IMR-90 (cell line): ENCODE measurements around the gene CILP.
A peak's percentile ranks its signal among the peaks of the same experiment; 100 is the strongest.

ENCODE experiments used
- BHLHE40 ChIP-seq: fragments of 150-350 bp; IDR thresholded peaks from 2 replicates; pipeline ENCODE4 v1.6.1; 2016; ENCODE audit warnings: mild to moderate bottlenecking, low read depth, low read length
- CEBPB ChIP-seq: IDR thresholded peaks from 2 replicates; pipeline ENCODE4 v1.6.1; 2012; ENCODE audit warnings: low read depth, low read length, improper control_type of control experiment
- FOS ChIP-seq: fragments of 150-350 bp; IDR thresholded peaks from 2 replicates; pipeline ENCODE4 v1.6.1; 2016; ENCODE audit warnings: low read depth, low read length
- MAFK ChIP-seq: IDR thresholded peaks from 2 replicates; pipeline ENCODE4 v1.6.1; 2012; ENCODE audit warnings: low read depth, low read length, improper control_type of control experiment
- MAZ ChIP-seq: IDR thresholded peaks from 2 replicates; pipeline ENCODE4 v1.6.1; 2012; ENCODE audit warnings: low read depth, mild to moderate bottlenecking, low read length, improper control_type of control experiment, moderate library complexity, borderline replicate concordance
- MXI1 ChIP-seq: IDR thresholded peaks from 2 replicates; pipeline ENCODE4 v1.6.1; 2012; ENCODE audit warnings: low read depth, mild to moderate bottlenecking, low read length, moderate library complexity, borderline replicate concordance
- NFE2L2 ChIP-seq: fragments of 150-350 bp; IDR thresholded peaks from 2 replicates; pipeline ENCODE4 v1.6.1; 2016; ENCODE audit warnings: low read depth, mild to moderate bottlenecking, low read length
- POLR2A ChIP-seq: IDR thresholded peaks from 2 replicates; pipeline ENCODE4 v1.6.1; 2012; ENCODE audit warnings: mild to moderate bottlenecking, low read depth, low read length
- RAD21 ChIP-seq: IDR thresholded peaks from 2 replicates; pipeline ENCODE4 v1.6.1; 2012; ENCODE audit warnings: low read length, improper control_type of control experiment
- RFX5 ChIP-seq: IDR thresholded peaks from 2 replicates; pipeline ENCODE4 v1.8.0; 2012; ENCODE audit warnings: low read depth, mild to moderate bottlenecking, low read length, moderate library complexity
- SMC3 ChIP-seq: fragments of 150-350 bp; IDR thresholded peaks from 2 replicates; pipeline ENCODE4 v1.6.1; 2016; ENCODE audit warnings: low read depth, mild to moderate bottlenecking, antibody characterized with exemption, low read length, moderate library complexity
- TF ChIP-seq, protein P1 (sequence below): conservative IDR thresholded peaks from 2 replicates; pipeline ENCODE4 v1.5.1; 2012; ENCODE audit warnings: mild to moderate bottlenecking, low read depth, low read length, improper control_type of control experiment
- TF ChIP-seq, protein P2 (sequence below): fragments of 150-350 bp; IDR thresholded peaks from 2 replicates; pipeline ENCODE4 v1.6.1; 2017; ENCODE audit warnings: mild to moderate bottlenecking, antibody characterized with exemption, low read length, low read depth
- TF ChIP-seq, protein P3 (sequence below): fragments of 150-350 bp; IDR thresholded peaks from 2 replicates; pipeline ENCODE4 v1.6.1; 2016; ENCODE audit warnings: low read depth, mild to moderate bottlenecking, low read length, moderate library complexity, borderline replicate concordance

GRCh38 chr15:65184868-65185717, 26.2 kb downstream of the CILP start, which contains the start of gene CLPX:
- TF ChIP-seq, protein P1, sequence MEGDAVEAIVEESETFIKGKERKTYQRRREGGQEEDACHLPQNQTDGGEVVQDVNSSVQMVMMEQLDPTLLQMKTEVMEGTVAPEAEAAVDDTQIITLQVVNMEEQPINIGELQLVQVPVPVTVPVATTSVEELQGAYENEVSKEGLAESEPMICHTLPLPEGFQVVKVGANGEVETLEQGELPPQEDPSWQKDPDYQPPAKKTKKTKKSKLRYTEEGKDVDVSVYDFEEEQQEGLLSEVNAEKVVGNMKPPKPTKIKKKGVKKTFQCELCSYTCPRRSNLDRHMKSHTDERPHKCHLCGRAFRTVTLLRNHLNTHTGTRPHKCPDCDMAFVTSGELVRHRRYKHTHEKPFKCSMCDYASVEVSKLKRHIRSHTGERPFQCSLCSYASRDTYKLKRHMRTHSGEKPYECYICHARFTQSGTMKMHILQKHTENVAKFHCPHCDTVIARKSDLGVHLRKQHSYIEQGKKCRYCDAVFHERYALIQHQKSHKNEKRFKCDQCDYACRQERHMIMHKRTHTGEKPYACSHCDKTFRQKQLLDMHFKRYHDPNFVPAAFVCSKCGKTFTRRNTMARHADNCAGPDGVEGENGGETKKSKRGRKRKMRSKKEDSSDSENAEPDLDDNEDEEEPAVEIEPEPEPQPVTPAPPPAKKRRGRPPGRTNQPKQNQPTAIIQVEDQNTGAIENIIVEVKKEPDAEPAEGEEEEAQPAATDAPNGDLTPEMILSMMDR, result no peak
- TF ChIP-seq POLR2A (peak; percentile 76), MAFK (no peak), NFE2L2 (no peak), RAD21 (no peak), MAZ (peak; percentile 84; the same call in 1 of the 2 replicates), FOS (no peak), BHLHE40 (peak; percentile 75), CEBPB (no peak), RFX5 (no peak), MXI1 (peak; percentile 1; the same call in 1 of the 2 replicates), SMC3 (no peak)
- TF ChIP-seq, protein P2, sequence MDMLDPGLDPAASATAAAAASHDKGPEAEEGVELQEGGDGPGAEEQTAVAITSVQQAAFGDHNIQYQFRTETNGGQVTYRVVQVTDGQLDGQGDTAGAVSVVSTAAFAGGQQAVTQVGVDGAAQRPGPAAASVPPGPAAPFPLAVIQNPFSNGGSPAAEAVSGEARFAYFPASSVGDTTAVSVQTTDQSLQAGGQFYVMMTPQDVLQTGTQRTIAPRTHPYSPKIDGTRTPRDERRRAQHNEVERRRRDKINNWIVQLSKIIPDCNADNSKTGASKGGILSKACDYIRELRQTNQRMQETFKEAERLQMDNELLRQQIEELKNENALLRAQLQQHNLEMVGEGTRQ, result peak; percentile 41; the same call in 1 of the 2 replicates
- TF ChIP-seq, protein P3, sequence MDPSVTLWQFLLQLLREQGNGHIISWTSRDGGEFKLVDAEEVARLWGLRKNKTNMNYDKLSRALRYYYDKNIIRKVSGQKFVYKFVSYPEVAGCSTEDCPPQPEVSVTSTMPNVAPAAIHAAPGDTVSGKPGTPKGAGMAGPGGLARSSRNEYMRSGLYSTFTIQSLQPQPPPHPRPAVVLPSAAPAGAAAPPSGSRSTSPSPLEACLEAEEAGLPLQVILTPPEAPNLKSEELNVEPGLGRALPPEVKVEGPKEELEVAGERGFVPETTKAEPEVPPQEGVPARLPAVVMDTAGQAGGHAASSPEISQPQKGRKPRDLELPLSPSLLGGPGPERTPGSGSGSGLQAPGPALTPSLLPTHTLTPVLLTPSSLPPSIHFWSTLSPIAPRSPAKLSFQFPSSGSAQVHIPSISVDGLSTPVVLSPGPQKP, result no peak
